ENCODE data around the gene SDC4. TPM values are rescaled to one million over a fixed set of nuclear protein-coding genes. Genes with fewer than 3 reads are reported as not detected.
A peak's percentile ranks its signal among the peaks of the same experiment; 100 is the strongest.

SDC4 gene
- total RNA-seq, 1 experiment from 2014 or later, result 114 TPM

DNA sequence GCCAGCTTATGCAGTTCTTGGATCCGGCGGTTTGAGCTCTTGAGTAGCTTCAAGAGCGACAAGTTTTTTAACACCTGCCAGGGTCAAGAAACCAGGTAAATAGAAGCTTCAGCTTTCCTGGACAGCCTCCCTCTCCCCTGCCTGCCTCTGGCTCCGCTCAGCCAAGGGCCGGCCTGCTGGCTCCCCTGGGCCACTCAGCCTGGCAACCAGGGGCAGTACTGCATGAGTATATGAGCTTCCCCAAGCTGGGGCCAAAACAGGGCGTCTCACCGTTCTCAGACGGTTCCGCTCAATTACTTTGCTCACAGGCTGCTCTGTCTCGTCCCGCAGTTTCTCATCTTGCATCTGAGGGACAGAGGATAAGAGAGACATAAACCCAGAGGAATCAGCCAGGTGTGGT is 29.0 kb upstream of the SDC4 start:
- ChIA-PET POLR2A (ENCODE audit: unreplicated experiment) (interaction anchor here (0.6 kb wide), 1 partner anchor 31 kb away, joined by 6 read pairs; no protein-coding TSS in a partner anchor), CTCF (interaction anchor here (0.6 kb wide), 1 partner anchor 57 kb away, joined by 7 read pairs; no protein-coding TSS in a partner anchor)
- no peaks in the 10 kb centered on the region for H3K9me2 ChIP-seq (ENCODE audit: insufficient read depth)
- BruUV-seq (replicated peaks), result no TSS peak
- intact Hi-C loops (cut with micrococcal nuclease; ENCODE audit: unreplicated experiment), result no loop called here
- H3K27ac ChIP-seq, result no peak overlapping the region
- H3K79me2 ChIP-seq (ENCODE audit: low read depth), result no peaks in the 10 kb centered on the region
- H3F3A ChIP-seq (ENCODE audit: insufficient read depth, low read depth), result no peaks in the 10 kb centered on the region; the same call in 1 of the 2 replicates
- no peak overlapping the region for H3K4me3 ChIP-seq
- DNase-seq, result no peak
- H4K20me1 ChIP-seq (ENCODE audit: insufficient read depth), result no peaks in the 10 kb centered on the region
- no peaks in the 10 kb centered on the region for H3K27me3 ChIP-seq (ENCODE audit: insufficient read depth, low read depth)
- H3K9me3 ChIP-seq (ENCODE audit: insufficient read depth, low read depth), result no peaks in the 10 kb centered on the region
- TF ChIP-seq, protein P1, sequence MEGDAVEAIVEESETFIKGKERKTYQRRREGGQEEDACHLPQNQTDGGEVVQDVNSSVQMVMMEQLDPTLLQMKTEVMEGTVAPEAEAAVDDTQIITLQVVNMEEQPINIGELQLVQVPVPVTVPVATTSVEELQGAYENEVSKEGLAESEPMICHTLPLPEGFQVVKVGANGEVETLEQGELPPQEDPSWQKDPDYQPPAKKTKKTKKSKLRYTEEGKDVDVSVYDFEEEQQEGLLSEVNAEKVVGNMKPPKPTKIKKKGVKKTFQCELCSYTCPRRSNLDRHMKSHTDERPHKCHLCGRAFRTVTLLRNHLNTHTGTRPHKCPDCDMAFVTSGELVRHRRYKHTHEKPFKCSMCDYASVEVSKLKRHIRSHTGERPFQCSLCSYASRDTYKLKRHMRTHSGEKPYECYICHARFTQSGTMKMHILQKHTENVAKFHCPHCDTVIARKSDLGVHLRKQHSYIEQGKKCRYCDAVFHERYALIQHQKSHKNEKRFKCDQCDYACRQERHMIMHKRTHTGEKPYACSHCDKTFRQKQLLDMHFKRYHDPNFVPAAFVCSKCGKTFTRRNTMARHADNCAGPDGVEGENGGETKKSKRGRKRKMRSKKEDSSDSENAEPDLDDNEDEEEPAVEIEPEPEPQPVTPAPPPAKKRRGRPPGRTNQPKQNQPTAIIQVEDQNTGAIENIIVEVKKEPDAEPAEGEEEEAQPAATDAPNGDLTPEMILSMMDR (conservative IDR thresholded peaks at IDR 0.05), result no peak
- no peak for TF ChIP-seq EZH2 (IDR thresholded peaks at IDR 0.05; ENCODE audit: low read depth)
- no peaks in the 10 kb centered on the region for H3K4me1 ChIP-seq (replicated peaks; ENCODE audit: insufficient read depth)
- no peak overlapping the region for H2AFZ ChIP-seq
- no peak overlapping the region for H3K4me2 ChIP-seq
- H3K36me3 ChIP-seq (ENCODE audit: low read depth), result no peaks in the 10 kb centered on the region

DNA sequence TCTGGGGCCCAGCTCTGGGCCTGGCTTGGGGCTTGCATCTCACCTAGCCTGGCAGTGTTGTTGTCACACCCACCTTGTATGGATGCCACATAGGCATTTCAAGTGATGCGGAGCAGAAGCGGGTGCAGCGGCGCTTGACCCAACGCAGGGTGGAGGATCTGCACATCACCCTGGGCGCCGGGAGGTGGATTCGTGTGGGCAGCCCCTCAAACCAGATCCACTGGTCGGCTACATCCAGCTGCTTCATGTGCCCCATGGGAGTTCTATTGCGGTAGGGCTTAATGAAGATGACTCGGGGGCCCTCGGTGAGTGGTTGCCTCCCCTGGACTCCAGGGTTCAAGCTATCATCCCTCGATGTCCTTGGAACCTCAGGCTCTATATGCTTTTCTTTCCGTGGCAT is 26.7 kb upstream of the SDC4 start:
- DNase-seq, result no peak
- no TSS peak for BruUV-seq (replicated peaks)
- Histone ChIP-seq H3K27ac (no peak overlapping the region), H2AFZ (no peak overlapping the region), H3K4me2 (no peak overlapping the region), H3K9me2 (ENCODE audit: insufficient read depth) (no peaks in the 10 kb centered on the region), H3K9me3 (ENCODE audit: insufficient read depth, low read depth) (no peaks in the 10 kb centered on the region), H3K4me1 (replicated peaks; ENCODE audit: insufficient read depth) (no peaks in the 10 kb centered on the region), H3K27me3 (ENCODE audit: insufficient read depth, low read depth) (no peaks in the 10 kb centered on the region), H3F3A (ENCODE audit: insufficient read depth, low read depth) (no peaks in the 10 kb centered on the region; the same call in none of the 2 replicates), H3K4me3 (no peak overlapping the region), H3K36me3 (ENCODE audit: low read depth) (no peaks in the 10 kb centered on the region), H3K79me2 (ENCODE audit: low read depth) (no peaks in the 10 kb centered on the region), H4K20me1 (ENCODE audit: insufficient read depth) (no peaks in the 10 kb centered on the region)
- ChIA-PET POLR2A (ENCODE audit: unreplicated experiment) (no interaction called here), CTCF (no interaction called here)
- TF ChIP-seq, protein P1 (conservative IDR thresholded peaks at IDR 0.05), result no peak
- TF ChIP-seq EZH2 (IDR thresholded peaks at IDR 0.05; ENCODE audit: low read depth), result no peak
- intact Hi-C loops (cut with micrococcal nuclease; ENCODE audit: unreplicated experiment), result loop anchor here (2.0 kb wide), 2 partner anchors 62 to 396 kb away; no protein-coding TSS in a partner anchor

DNA sequence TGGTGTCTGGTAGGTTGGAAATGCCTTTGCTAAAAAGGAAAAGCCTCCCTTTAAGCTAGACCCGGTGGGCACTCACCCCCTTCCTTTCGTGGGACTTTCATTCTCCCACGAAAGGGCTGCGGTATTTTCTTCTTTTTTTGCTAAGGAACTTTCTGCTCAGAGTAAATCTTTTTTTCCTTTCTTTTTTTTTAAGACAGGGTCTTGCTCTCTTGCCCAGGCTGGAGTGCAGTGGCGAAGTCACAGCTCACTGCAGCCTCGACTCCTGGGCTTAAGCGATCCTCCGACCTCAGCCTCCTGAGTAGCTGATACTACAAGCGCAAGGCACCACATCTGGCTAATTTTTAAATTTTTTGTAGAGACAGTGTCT is 25.9 kb upstream of the SDC4 start:
- Histone ChIP-seq H3K9me2 (ENCODE audit: insufficient read depth) (no peaks in the 10 kb centered on the region), H3K27me3 (ENCODE audit: insufficient read depth, low read depth) (no peaks in the 10 kb centered on the region), H3K9me3 (ENCODE audit: insufficient read depth, low read depth) (no peaks in the 10 kb centered on the region), H3K36me3 (ENCODE audit: low read depth) (no peaks in the 10 kb centered on the region), H3K4me2 (no peak overlapping the region), H3K4me3 (no peak overlapping the region), H3K4me1 (replicated peaks; ENCODE audit: insufficient read depth) (no peaks in the 10 kb centered on the region), H4K20me1 (ENCODE audit: insufficient read depth) (no peaks in the 10 kb centered on the region), H2AFZ (no peak overlapping the region), H3K27ac (no peak overlapping the region), H3F3A (ENCODE audit: insufficient read depth, low read depth) (no peaks in the 10 kb centered on the region; the same call in none of the 2 replicates), H3K79me2 (ENCODE audit: low read depth) (no peaks in the 10 kb centered on the region)
- no TSS peak for BruUV-seq (replicated peaks)
- intact Hi-C loops (cut with micrococcal nuclease; ENCODE audit: unreplicated experiment), result loop anchor here (2.0 kb wide), 2 partner anchors 63 to 397 kb away; no protein-coding TSS in a partner anchor
- no peak for TF ChIP-seq EZH2 (IDR thresholded peaks at IDR 0.05; ENCODE audit: low read depth)
- TF ChIP-seq, protein P1 (conservative IDR thresholded peaks at IDR 0.05), result peak; percentile 40; the same call in 1 of the 2 replicates
- no peak for DNase-seq
- POLR2A ChIA-PET (ENCODE audit: unreplicated experiment), result no interaction called here
- CTCF ChIA-PET, result interaction anchor here (0.6 to 2.8 kb wide), 10 partner anchors 11 to 396 kb away, joined by 3 to 48 read pairs (median 4); partner anchors contain the start of gene SYS1

Measured in PC-9 (cell line).